NCI-H2171 treated with DMSO at 0.1 percent for 48 hours (cell line): ENCODE data around the gene PDXK.

Experiments
- DNase-seq: peaks from one replicate; lab custom pipeline; 2025; lab: John Stamatoyannopoulos, UW

Gene PDXK

GRCh38 chr21:43781846-43782245, 62.9 kb downstream of the PDXK start:
- DNase-seq: no peak

DNA sequence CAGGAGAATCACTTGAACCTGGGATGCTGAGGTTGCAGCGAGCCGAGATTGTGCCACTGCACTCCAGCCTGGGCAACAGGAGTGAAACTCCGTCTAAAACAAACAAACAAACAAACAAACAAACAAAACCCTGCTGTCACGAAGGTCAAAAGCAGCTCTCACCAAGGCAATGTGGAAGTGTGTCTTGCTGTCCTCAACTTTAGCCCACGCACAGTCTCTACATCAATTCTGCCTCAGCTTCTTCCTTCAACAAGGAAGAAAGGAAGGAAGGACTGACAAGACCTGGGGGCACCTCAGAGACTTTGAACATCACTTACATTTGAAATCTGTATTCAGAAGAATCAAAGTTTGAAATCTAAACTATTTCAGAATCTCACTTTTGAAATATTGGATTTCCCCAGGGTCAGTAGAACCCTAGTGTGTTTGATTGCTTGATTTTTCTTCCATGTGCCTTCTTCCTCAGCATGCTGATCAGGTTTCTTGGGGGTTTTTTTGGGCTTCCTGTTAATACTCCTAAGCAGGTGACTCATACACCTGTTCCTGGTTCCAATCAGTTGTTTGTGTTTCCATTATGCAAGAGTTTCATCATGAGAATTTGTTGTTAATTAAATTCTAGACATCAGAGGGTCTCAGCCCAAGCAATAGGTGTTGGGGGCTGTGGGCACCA, 63.6 kb downstream of the PDXK start:
- DNase-seq: no peak

DNA sequence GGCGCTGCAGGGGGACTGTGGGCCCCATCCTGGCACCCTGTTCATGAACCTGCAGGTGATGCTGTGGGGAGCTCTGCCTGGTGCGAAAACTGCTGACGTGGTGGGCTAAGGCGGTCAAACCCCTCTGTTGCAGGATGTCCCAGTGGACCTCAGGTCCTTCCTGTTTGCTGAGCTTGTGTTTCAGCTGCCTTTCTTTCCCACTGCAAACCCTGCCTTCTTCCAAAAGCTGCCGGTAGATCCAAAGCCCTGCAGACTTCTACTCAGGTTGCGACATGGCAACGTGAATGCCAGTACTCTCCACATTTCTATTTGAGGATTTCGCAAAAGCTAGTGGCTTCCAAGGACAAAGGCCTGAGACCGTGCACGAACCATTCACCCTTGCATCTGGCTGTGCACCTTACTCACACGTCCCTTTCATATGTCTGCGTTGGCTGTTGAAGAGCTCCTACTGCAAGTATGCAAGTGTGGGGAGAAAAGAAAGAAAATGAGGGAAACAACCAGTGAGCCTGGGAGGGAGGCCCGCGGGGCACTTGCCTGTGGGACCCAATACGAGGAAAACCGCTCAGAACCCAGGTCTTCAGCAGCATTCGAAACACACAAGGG, 64.3 kb downstream of the PDXK start:
- no peak for DNase-seq

- DNase-seq: no peak
Measured at GRCh38 chr21:43785134-43785533, 66.2 kb downstream of the PDXK start.

DNA sequence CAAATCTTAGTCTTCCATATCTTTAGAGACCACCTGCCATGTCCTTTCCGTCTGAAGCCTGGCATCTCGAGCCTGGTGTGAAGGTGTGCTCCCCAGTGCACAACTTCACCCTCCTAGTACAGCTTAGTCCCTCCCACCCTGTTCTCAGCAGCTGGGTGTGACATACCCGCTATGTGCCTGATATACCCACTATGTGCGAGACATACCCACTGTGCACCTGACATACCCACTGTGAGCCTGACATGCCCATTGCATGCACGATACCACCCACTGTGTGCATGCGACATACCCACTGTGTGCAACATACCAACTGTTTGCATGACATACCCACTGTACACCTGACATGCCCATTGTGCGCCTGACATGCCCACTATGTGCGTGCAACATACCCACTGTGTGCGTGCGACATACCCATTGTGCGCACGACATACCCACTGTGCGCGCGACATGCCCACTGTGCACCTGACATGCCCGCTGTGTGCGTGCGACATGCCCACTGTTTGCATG, 67.4 kb downstream of the PDXK start:
- peak; percentile 77 for DNase-seq

DNA sequence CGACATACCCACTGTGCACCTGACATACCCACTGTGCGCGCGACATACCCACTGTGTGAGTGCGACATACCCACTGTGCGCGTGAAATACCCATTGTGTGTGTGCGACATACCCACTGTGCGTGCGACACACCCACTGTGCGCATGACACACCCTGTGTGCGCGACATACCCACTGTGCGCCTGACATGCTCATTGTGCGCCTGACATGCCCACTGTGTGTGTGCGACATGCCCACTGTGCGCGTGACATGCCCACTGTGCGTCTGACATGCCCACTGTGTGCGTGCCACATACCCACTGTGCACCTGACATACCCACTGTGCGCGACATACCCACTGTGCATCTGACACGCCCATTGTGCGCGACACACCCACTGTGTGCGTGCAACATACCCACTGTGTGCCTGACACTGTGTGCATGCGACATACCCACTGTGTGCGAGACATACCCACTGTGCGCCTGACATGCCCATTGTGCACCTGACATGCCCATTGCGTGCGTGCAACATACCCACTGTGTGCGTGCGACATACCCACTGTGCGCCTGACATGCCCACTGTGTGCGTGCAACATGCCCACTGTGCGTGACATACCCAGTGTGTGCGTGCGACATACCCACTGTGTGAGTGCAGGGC, 68.0 kb downstream of the PDXK start:
- no peak for DNase-seq

- DNase-seq: peak; percentile 85
Measured at GRCh38 chr21:43789276-43790009, 70.5 kb downstream of the PDXK start, which contains the start of gene RRP1. Gene RRP1, plus strand, starts transcription at chr21:43789577. Its CDS starts 53 bp downstream, at chr21:43789630.

GRCh38 chr21:43790010-43790524, 71.1 kb downstream of the PDXK start:
- DNase-seq: no peak

DNA sequence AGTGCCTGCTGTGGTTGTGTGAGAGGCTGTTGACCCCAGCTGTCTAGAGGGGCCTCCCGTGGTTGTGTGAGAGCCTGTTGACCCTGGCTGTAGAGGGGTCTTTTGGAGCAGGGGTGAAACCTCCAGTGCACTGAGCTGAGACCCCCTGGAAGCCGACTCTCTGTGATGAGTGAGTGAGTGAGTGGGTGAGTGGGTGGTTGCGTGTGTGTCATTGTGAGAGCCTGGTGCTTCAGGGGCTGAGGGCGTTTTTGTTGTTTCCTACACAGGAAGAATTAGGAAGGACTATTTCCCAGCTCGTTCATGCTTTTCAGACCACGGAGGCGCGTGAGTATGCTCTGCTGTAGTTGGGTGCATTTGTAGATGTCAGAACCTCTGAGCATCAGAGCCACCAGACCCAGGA, 73.5 kb downstream of the PDXK start:
- DNase-seq: no peak

DNA sequence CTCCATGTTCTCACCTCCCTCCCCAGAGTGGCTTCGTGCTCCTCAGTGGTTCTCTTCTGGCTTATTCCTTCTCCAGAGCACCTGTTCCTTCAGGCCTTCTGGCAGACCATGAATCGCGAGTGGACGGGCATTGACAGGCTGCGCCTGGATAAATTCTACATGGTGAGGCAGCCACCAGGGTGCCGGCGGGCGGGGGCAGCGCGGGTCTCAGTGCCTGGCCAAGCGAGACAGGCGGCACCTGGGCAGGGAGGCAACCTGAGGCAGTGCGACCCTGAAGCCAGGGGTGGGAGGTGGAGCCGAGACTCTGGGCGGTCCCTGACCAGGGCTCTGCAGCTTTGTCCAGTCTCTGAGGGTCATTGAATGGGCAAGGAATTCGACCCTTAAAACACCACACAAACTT, 74.3 kb downstream of the PDXK start:
- no peak for DNase-seq

DNA sequence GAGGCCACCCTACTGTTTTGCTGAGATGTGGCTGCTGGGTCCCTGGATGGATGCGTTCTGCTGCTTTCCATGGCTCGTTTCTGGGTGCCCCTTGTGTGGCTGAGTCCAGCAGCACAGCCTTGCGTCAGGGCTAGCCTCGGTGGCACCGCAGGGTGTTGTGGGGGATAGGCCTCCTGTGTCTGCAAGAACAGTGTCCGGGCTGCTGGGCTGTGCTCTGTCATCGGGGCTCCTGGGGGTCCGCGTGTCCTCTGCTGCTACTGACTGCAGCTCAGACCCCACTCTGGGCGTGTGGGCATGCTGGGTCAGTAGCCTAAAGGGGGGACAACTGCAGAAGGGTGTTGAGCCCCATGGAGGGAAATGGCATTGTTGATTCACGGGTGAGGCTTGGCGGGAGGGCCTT, 75.4 kb downstream of the PDXK start:
- no peak for DNase-seq

GRCh38 chr21:43794857-43795256, 75.9 kb downstream of the PDXK start:
- no peak for DNase-seq

DNA sequence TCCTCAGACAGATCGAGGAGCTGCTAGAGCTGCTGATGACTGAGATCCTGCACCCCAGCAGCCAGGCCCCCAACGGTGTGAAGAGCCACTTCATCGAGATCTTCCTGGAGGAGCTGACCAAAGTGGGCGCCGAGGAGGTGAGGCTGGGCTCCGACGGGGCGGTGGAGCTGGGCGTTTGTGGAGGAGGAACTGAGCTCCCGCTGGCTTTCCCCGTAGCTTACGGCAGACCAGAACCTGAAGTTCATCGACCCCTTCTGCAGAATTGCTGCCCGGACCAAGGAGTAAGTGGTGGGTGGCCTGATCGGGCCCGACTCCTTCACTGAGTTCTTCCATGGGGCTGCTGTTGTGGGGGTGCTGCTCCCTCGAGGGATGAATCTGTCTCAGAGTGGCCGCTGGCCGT, 78.5 kb downstream of the PDXK start:
- no peak for DNase-seq

DNA sequence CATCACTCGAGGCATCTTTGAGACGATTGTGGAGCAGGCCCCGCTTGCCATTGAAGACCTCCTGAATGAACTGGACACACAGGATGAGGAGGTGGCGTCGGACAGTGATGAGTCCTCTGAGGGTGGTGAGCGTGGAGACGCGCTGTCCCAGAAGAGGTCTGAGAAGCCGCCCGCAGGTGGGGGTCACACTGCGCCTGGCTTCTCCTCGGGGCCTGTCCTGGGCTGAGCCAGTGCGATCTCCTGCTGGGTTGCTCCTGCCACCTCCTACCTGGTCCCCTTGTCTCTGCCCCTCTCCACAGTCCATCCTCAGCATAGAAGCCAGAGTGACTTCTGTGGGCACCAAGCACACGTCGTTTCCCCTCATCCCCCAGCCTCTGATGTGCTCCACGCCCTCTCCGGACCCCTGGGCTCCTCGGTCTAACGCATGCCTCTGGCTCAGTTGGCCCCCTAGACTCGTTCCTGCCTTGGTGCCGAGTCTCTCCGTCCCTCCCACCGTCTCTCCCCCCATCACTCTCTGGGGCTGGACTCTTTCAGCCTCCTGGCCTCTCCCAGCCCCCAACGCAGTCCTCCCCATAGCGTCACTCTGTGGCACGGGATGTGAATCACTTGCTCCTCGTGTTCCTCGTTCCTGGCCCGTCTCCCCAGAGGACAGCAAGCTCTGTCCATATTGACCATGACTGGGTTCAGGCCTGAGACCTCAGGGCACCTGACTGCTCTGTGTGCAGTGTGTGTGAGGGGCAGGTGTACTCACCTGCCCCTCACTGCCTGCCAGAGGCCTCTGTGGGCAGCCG, 79.2 kb downstream of the PDXK start:
- DNase-seq: no peak

GRCh38 chr21:43799301-43799840, 80.4 kb downstream of the PDXK start:
- no peak for DNase-seq

DNA sequence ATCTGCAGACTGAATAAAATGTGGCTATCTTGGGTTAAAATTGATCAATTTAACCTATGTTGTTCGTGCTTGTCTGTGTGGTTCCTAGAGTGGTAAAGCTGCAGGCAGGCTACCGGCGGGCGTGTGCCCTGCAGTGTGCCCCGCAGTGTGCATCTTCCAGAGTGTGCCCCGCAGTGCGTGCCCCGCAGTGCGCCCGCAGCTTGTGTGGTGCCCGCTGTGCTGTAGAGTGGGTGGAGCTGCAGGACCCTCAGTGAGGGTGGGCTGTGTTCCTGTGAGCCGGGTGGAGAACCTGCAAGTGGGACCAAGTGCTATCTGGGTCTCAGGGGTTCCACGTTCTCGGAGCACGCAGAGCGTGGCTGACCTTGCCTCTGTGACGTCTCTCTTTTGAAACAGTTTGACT, 81.2 kb downstream of the PDXK start:
- DNase-seq: no peak

- DNase-seq: no peak
Measured at GRCh38 chr21:43800566-43800965, 81.6 kb downstream of the PDXK start.

DNA sequence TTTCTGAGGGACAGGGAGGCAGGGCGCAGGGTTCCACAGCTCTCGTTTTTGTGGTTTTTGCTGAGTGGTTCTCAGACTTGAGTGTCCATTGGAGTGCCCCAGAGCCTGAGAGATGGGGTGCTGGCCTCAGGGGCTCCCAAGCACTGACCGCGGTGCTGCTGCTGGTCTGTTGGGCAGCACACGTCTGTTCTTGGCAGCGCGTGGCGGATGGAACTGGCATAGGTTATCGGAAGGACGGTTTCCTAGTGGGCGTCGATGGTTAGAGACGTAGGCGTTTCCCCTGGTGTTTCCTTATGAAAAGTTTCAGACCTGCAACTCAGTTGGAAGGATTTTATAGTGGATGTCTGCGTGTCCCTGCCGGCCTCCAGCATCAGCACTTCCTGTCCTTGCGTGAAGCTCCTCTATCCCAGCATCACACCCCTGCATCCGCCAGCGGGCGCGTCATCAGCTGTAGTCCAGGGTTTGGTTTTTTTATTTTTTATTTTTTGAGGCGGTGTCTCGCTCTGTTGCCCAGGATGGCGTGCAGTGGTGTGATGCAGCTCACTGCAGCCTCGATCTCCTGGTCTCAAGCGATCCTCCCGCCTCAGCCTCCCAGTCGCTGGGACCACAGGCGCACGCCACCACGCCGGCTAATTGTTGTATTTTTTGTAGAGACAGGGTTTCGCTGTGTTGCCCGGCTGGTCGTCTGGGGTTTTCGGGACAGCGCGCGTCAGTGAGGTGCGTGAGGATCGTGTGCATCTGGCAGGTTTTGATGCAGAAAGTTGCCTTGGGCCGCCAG, 82.3 kb downstream of the PDXK start:
- DNase-seq: no peak

DNA sequence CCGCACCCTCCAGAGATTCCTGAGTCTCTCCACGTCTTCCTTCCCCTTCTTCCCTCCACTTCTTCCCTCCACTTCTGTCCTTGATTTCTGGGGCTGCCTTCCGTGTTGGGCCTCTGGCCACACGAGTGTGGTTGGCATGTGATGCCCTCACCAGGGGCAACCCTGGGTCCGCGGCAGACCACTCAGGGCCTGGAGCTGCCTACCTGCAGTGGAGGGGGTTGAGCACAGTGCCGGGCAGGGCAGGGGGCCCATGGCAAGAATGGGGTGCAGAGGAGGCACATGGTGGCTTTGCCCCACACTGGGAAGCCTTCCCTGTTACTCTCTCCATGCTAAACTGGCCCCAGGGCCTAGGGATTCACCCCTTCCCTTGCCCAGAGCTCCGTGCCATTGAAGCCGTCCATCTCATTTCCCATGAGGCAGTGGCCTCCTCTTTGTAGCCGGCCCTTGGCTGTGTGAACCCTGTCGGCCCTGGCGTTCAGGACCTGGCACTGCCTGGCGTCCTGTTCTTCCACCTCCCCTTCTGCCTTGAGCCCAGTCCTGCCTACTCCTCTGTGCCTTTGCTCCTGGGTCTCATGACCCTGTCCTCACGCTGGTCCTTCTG, 83.9 kb downstream of the PDXK start:
- no peak for DNase-seq
